ENCODE data around the gene ROGDI. TPM values are rescaled to one million over a fixed set of nuclear protein-coding genes. Genes with fewer than 3 reads are reported as not detected.

Gene ROGDI
- total and polyA plus RNA-seq, 2 donors (not counting 1 experiment from before 2014, with no cell fraction given), result 9.2 to 31.9 TPM

- Histone ChIP-seq H3K9me3 (ENCODE audit: control extremely low read depth in 1 of 3, control insufficient read depth in 2 of 3, insufficient read depth in 1 of 3, low read length in 2 of 3) (no peaks in the 10 kb centered on the region), H2AFZ (ENCODE audit: insufficient read depth, low read depth, low read length, poor library complexity, severe bottlenecking) (peak overlapping the region; percentile 84), H3K4me1 (ENCODE audit: control insufficient read depth in 2 of 2, insufficient read depth in 2 of 2, low read length in 2 of 2) (peaks cover 26 to 27% of the 10 kb centered on the region in 2 donors), H3K79me2 (ENCODE audit: control insufficient read depth, insufficient read depth, low read length) (no peaks in the 10 kb centered on the region), H4K20me1 (ENCODE audit: control insufficient read depth, insufficient read depth, low read length, poor library complexity, severe bottlenecking) (no peaks in the 10 kb centered on the region), H3K27ac (ENCODE audit: low read length in 2 of 2) (no peak overlapping the region), H3K9ac (ENCODE audit: low read length) (peak overlapping the region; percentile 84), H3K36me3 (replicated peaks in 1 of 2; ENCODE audit: control extremely low read depth in 1 of 2, control insufficient read depth in 1 of 2, extremely low read depth in 1 of 2, insufficient read depth in 2 of 2, low read length in 1 of 2) (peaks cover 0 to 15% of the 10 kb centered on the region in 2 experiments), H3K4me3 (ENCODE audit: control extremely low read depth in 1 of 5, extremely low read depth in 1 of 5, insufficient read depth in 1 of 5, low read depth in 2 of 5, low read length in 4 of 5) (peak overlapping the region in 2 of 5 experiments; percentile 13 to 88), H3K4me2 (replicated peaks; ENCODE audit: low read depth, low read length, poor library complexity, severe bottlenecking) (peak overlapping the region; percentile 93), H3K27me3 (replicated peaks in 1 of 4; ENCODE audit: control extremely low read depth in 1 of 4, control insufficient read depth in 3 of 4, insufficient read depth in 4 of 4, low read length in 3 of 4) (no peaks in the 10 kb centered on the region)
- WGBS (ENCODE audit: insufficient coverage), result 59% methylated on average over 4 of the region's 8 CpGs
- peak overlapping the region; percentile 88 for H3K4me3 Mint-ChIP-seq
- ChIA-PET CTCF (interaction anchor here (1.2 to 1.7 kb wide), 2 partner anchors 8 to 69 kb away, joined by 3 read pairs; no protein-coding TSS in a partner anchor), POLR2A (interaction anchor here (1.5 to 2.6 kb wide), 3 partner anchors 35 to 69 kb away, joined by 6 to 20 read pairs (median 7); partner anchors contain the start of genes ANKS3 and DNAAF8)
- no peaks in the 10 kb centered on the region for H3K27me3 Mint-ChIP-seq
- H3K27ac Mint-ChIP-seq, result no peak overlapping the region
- ATAC-seq (ENCODE audit: low read depth) (no peak), DNase-seq (no peak)
- intact Hi-C loops (cut with micrococcal nuclease), result loop anchor here (2.0 to 5.0 kb wide), 2 partner anchors 229 to 269 kb away; partner anchors contain the start of genes ALG1 and NAGPA
- no peak for TF ChIP-seq EZH2 (IDR thresholded peaks at IDR 0.05; ENCODE audit: borderline replicate concordance, insufficient read depth, low read depth, low read length, poor library complexity, severe bottlenecking)
- TF ChIP-seq, protein P1, sequence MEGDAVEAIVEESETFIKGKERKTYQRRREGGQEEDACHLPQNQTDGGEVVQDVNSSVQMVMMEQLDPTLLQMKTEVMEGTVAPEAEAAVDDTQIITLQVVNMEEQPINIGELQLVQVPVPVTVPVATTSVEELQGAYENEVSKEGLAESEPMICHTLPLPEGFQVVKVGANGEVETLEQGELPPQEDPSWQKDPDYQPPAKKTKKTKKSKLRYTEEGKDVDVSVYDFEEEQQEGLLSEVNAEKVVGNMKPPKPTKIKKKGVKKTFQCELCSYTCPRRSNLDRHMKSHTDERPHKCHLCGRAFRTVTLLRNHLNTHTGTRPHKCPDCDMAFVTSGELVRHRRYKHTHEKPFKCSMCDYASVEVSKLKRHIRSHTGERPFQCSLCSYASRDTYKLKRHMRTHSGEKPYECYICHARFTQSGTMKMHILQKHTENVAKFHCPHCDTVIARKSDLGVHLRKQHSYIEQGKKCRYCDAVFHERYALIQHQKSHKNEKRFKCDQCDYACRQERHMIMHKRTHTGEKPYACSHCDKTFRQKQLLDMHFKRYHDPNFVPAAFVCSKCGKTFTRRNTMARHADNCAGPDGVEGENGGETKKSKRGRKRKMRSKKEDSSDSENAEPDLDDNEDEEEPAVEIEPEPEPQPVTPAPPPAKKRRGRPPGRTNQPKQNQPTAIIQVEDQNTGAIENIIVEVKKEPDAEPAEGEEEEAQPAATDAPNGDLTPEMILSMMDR (IDR thresholded peaks at IDR 0.05), result no peak
- H3K9me3 Mint-ChIP-seq (ENCODE audit: insufficient read depth), result no peaks in the 10 kb centered on the region
- peaks cover 21% of the 10 kb centered on the region for H3K4me1 Mint-ChIP-seq
Measured at GRCh38 chr16:4803401-4803844, 990 bp upstream of the ROGDI start.

DNA sequence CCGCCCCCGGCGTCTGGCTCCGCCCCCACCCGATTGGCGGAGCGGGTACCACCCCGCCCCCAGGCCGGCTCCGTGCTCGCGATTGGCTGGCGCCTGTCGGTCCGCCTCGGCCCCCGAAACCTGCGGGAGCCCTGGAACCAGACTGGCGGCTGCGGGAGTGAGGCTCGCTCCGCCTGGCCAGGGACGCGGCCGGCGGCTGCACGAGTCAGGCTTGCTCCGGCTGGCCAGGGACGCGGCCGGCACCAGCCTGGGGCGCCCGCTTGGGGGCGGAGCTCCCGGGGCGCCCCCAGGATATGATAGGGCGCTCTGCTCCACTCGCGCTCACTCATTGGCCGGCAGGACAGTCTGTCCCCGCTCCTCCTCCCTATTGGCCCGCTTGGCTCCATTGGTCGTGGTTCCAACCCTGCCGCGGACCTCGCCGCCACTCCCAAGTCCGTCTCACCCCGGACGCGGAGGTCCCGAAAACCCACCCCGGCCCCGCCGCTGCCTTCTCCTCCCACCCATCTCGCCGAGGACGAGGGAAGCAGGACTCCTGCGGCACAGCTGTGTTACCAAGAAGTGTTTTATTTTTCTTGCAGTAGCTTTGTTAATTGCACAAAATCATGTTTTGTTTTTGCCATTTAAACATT, 340 bp upstream of the ROGDI start:
- peak; percentile 95 for DNase-seq
- no peaks in the 10 kb centered on the region for H4K20me1 ChIP-seq (ENCODE audit: control insufficient read depth, insufficient read depth, low read length, poor library complexity, severe bottlenecking)
- peak overlapping the region; percentile 13 to 88 (median 75) for H3K4me3 ChIP-seq (ENCODE audit: control extremely low read depth in 1 of 5, extremely low read depth in 1 of 5, insufficient read depth in 1 of 5, low read depth in 2 of 5, low read length in 4 of 5)
- no peaks in the 10 kb centered on the region for H3K9me3 ChIP-seq (ENCODE audit: control extremely low read depth in 1 of 3, control insufficient read depth in 2 of 3, insufficient read depth in 1 of 3, low read length in 2 of 3)
- intact Hi-C loops (cut with micrococcal nuclease), result loop anchor here (1.0 to 5.0 kb wide), 6 partner anchors 35 to 270 kb away; partner anchors contain the start of genes ALG1, ANKS3, DNAAF8 and GLYR1
- H3K9me3 Mint-ChIP-seq (ENCODE audit: insufficient read depth), result no peaks in the 10 kb centered on the region
- H3K27ac ChIP-seq (ENCODE audit: low read length in 2 of 2), result peak overlapping the region; percentile 47 to 77
- ATAC-seq (ENCODE audit: low read depth), result peak; percentile 86
- TF ChIP-seq EZH2 (IDR thresholded peaks at IDR 0.05; ENCODE audit: borderline replicate concordance, insufficient read depth, low read depth, low read length, poor library complexity, severe bottlenecking), result no peak
- TF ChIP-seq, protein P1 (IDR thresholded peaks at IDR 0.05), result no peak
- 0% methylated on average over 51 of the region's 59 CpGs for WGBS (ENCODE audit: insufficient coverage)
- peak overlapping the region; percentile 84 for H3K9ac ChIP-seq (ENCODE audit: low read length)
- no peaks in the 10 kb centered on the region for H3K27me3 Mint-ChIP-seq
- H3K27me3 ChIP-seq (replicated peaks in 1 of 4; ENCODE audit: control extremely low read depth in 1 of 4, control insufficient read depth in 3 of 4, insufficient read depth in 4 of 4, low read length in 3 of 4), result no peaks in the 10 kb centered on the region
- peak overlapping the region; percentile 88 for H3K4me3 Mint-ChIP-seq
- peak overlapping the region; percentile 84 for H2AFZ ChIP-seq (ENCODE audit: insufficient read depth, low read depth, low read length, poor library complexity, severe bottlenecking)
- peaks cover 26 to 27% of the 10 kb centered on the region in 2 donors for H3K4me1 ChIP-seq (ENCODE audit: control insufficient read depth in 2 of 2, insufficient read depth in 2 of 2, low read length in 2 of 2)
- peaks cover 0 to 12% of the 10 kb centered on the region in 2 experiments for H3K36me3 ChIP-seq (replicated peaks in 1 of 2; ENCODE audit: control extremely low read depth in 1 of 2, control insufficient read depth in 1 of 2, extremely low read depth in 1 of 2, insufficient read depth in 2 of 2, low read length in 1 of 2)
- ChIA-PET CTCF (interaction anchor here (0.6 to 1.7 kb wide), 5 partner anchors 9 to 101 kb away, joined by 3 read pairs; no protein-coding TSS in a partner anchor), POLR2A (interaction anchor here (1.5 to 2.6 kb wide), 3 partner anchors 34 to 68 kb away, joined by 6 to 20 read pairs (median 7); partner anchors contain the start of genes ANKS3 and DNAAF8)
- H3K27ac Mint-ChIP-seq, result peak overlapping the region; percentile 84
- H3K4me1 Mint-ChIP-seq, result peaks cover 21% of the 10 kb centered on the region
- peak overlapping the region; percentile 93 for H3K4me2 ChIP-seq (replicated peaks; ENCODE audit: low read depth, low read length, poor library complexity, severe bottlenecking)
- H3K79me2 ChIP-seq (ENCODE audit: control insufficient read depth, insufficient read depth, low read length), result no peaks in the 10 kb centered on the region
